HepG2 (cell line): Measurements from ENCODE around the gene CABP2. TPM values are rescaled to one million over a fixed set of nuclear protein-coding genes. Genes with fewer than 3 reads are reported as not detected.

ENCODE experiments used
- ATAC-seq: fragments of 200-7000 bp; cut with Tn5 transposase; 3 replicates; pipeline ENCODE4 v1.9.1; 2020; ENCODE audit warnings: mild to moderate bottlenecking, moderate library complexity
- BruUV-seq: library from RNA; stranded (reverse); fragments of 400-500 nt; replicated peaks from 2 replicates; lab custom pipeline; 2021; lab: Mats Ljungman, UMichigan
- CTCF ChIA-PET: fragments of 300-600 bp; formaldehyde crosslinking; extraction: SDS; loops from one replicate; lab custom pipeline; 2021; ENCODE audit warnings: low total read pairs, inconsistent platforms, low intra/inter-chr PET ratio; lab: Yijun Ruan, JAX
- POLR2A ChIA-PET: fragments of 350-600 bp; sonication (Branson Sonifier 250); formaldehyde crosslinking; loops from one replicate; lab custom pipeline; 2020; ENCODE audit warnings: antibody characterized with exemption, inconsistent platforms; lab: Yijun Ruan, JAX
- DNase-seq: peaks from one replicate; pipeline ENCODE4 v3.0.0-alpha.2; 2015; ENCODE audit warnings: low spot score
- FAIRE-seq: peaks from 3 replicates; lab custom pipeline; 2011; peaks lifted over from hg19 to GRCh38; lab: Jason Lieb, UNC
- H2AFZ ChIP-seq: one replicate; pipeline ENCODE4 v1.6.1; 2011; ENCODE audit warnings: low read length, inconsistent platforms
- H3K27ac ChIP-seq: fragments of 300-600 bp; 3 replicates; pipeline ENCODE4 v1.8.0; 2011; ENCODE audit warnings: mixed run types, mild to moderate bottlenecking, mixed read lengths, low read length, inconsistent platforms; ENCODE audit not compliant: insufficient read depth; ENCODE audit errors: extremely low read length
- H3K27me3 ChIP-seq, 2 experiments: fragments of 200-600 bp in 1 of 2; 2 replicates in 1 of 2; 3 replicates in 1 of 2; pipeline versions ENCODE4 v1.6.0 to v1.8.0; 2011; ENCODE audit warnings: low read length in 2 of 2, mild to moderate bottlenecking in 2 of 2, moderate library complexity in 2 of 2, inconsistent platforms in 1 of 2; ENCODE audit not compliant: insufficient read depth in 2 of 2, control insufficient read depth in 1 of 2
- H3K36me3 ChIP-seq, 2 experiments: fragments of 200-600 bp in 1 of 2; replicated peaks in 1 of 2; 2 replicates in 1 of 2; 3 replicates in 1 of 2; pipeline versions ENCODE4 v1.5.1 to v1.8.0; 2011; ENCODE audit warnings: low read length in 2 of 2, inconsistent platforms in 1 of 2; ENCODE audit not compliant: insufficient read depth in 2 of 2, control insufficient read depth in 1 of 2
- H3K4me1 ChIP-seq: 2 replicates; pipeline ENCODE4 v1.5.1; 2012; ENCODE audit warnings: low read length, inconsistent platforms; ENCODE audit not compliant: insufficient read depth
- H3K4me2 ChIP-seq: 2 replicates; pipeline ENCODE4 v1.6.0; 2011; ENCODE audit warnings: low read depth, low read length, inconsistent platforms
- H3K4me3 ChIP-seq, 3 experiments: fragments of 200-600 bp in 1 of 3; sonication (generic), shearing (Covaris generic) in 1 of 3; replicated peaks in 1 of 3; 2 replicates each; pipeline ENCODE4 v1.5.1; 2011 to 2016; ENCODE audit warnings: low read length in 3 of 3, inconsistent platforms in 2 of 3, low read depth in 2 of 3, mild to moderate bottlenecking in 2 of 3, control low read depth in 1 of 3, mixed read lengths in 1 of 3; ENCODE audit not compliant: insufficient read depth in 1 of 3
- H3K79me2 ChIP-seq: one replicate; pipeline ENCODE4 v1.6.1; 2011; ENCODE audit warnings: low read length, inconsistent platforms; ENCODE audit not compliant: insufficient read depth
- H3K9ac ChIP-seq: 2 replicates; pipeline ENCODE4 v1.6.0; 2011; ENCODE audit warnings: mild to moderate bottlenecking, low read depth, low read length, inconsistent platforms; ENCODE audit not compliant: insufficient read depth
- H3K9me3 ChIP-seq: 2 replicates; pipeline ENCODE4 v1.5.1; 2012; ENCODE audit warnings: mild to moderate bottlenecking, low read length
- H4K20me1 ChIP-seq: 2 replicates; pipeline ENCODE4 v1.6.0; 2011; ENCODE audit warnings: inconsistent platforms, mild to moderate bottlenecking, low read length, moderate library complexity; ENCODE audit not compliant: insufficient read depth
- MBD4 ChIP-seq: IDR thresholded peaks from 2 replicates; pipeline ENCODE4 v1.6.1; 2012; ENCODE audit warnings: low read length, inconsistent platforms, borderline replicate concordance
- MED1 ChIP-seq: sonication (generic); formaldehyde crosslinking; IDR thresholded peaks from 2 replicates; pipeline ENCODE4 v1.4.0; 2020; ENCODE audit warnings: missing genetic modification reagents
- NKX3-1 ChIP-seq: sonication (generic); formaldehyde crosslinking; IDR thresholded peaks from 2 replicates; pipeline ENCODE4 v1.5.0; 2020; ENCODE audit warnings: missing genetic modification reagents
- POLR2AphosphoS5 ChIP-seq: IDR thresholded peaks from 2 replicates; pipeline ENCODE4 v1.6.1; 2012; ENCODE audit warnings: low read depth, low read length
- POLR2G ChIP-seq: fragments of 200-400 bp; formaldehyde crosslinking; IDR thresholded peaks from 2 replicates; pipeline ENCODE4 v1.6.1; 2018; ENCODE audit warnings: mild to moderate bottlenecking, low read depth, low read length, moderate library complexity
- RBFOX2 ChIP-seq: fragments of 200-400 bp; formaldehyde crosslinking; IDR thresholded peaks from 2 replicates; pipeline ENCODE4 v1.6.1; 2017; ENCODE audit warnings: low read depth, mild to moderate bottlenecking, low read length
- RFX5 ChIP-seq: IDR thresholded peaks from 2 replicates; pipeline ENCODE4 v1.6.1; 2011; ENCODE audit warnings: low read depth, low read length, improper control_type of control experiment
- ZFP62 ChIP-seq: sonication (generic); formaldehyde crosslinking; IDR thresholded peaks from 2 replicates; pipeline ENCODE4 v1.4.0; 2020; ENCODE audit warnings: missing genetic modification reagents
- ZNF431 ChIP-seq: sonication (generic); formaldehyde crosslinking; IDR thresholded peaks from 2 replicates; pipeline ENCODE4 v1.9.0; 2022; ENCODE audit warnings: missing genetic modification reagents, low read depth, mild to moderate bottlenecking, borderline replicate concordance
- ZNF441 ChIP-seq: sonication (generic); formaldehyde crosslinking; IDR thresholded peaks from 2 replicates; pipeline ENCODE4 v1.7.0; 2021; ENCODE audit warnings: missing genetic modification reagents, borderline replicate concordance
- ZNF607 ChIP-seq: sonication (generic); formaldehyde crosslinking; IDR thresholded peaks from 2 replicates; pipeline ENCODE4 v1.5.1; 2020; ENCODE audit warnings: missing genetic modification reagents, mild to moderate bottlenecking, borderline replicate concordance
- WGBS: methylation state at CpG from one replicate; pipeline ENCODE4 v1.1.6; 2017; ENCODE audit warnings: low lambda C conversion rate; 5-methylcytosine and 5-hydroxymethylcytosine counted together
- in situ Hi-C: cut with HindIII; loops from 2 replicates; pipeline ENCODE4 v1.10.0; 2017; ENCODE audit warnings: low pct_unique_long_range_greater_than_20kb; ENCODE audit not compliant: extremely low pct_ligation_motif_present
- intact Hi-C: fragments of 100-400 bp; cut with micrococcal nuclease; formaldehyde crosslinking; loops from one replicate; pipeline ENCODE4 v1.10.0; 2022; ENCODE audit not compliant: unreplicated experiment
- polyA plus RNA-seq, 8 experiments: library from polyadenylated mRNA; depleted of rRNA in 3 of 8; stranded (reverse) in 7 of 8; unstranded in 1 of 8; fragments of >200 nt; fragmentation: Illumina TruSeq in 4 of 8; extraction: Trizol in 4 of 8; gene quantifications; 2 replicates each; pipeline versions ENCODE4 v1.2.1 to v1.2.3, GENCODE V29; 2011 to 2016; ENCODE audit warnings: low read depth in 4 of 8, missing spikeins in 1 of 8, mixed read lengths in 1 of 8; ENCODE audit not compliant: insufficient read depth in 1 of 8
- total RNA-seq, 5 experiments: library from RNA; depleted of rRNA; stranded (reverse); fragments of >200 nt; fragmentation: Illumina TruSeq; extraction: Trizol; gene quantifications; 2 replicates each; pipeline ENCODE4 v1.2.3, GENCODE V29; 2016; ENCODE audit warnings: low read depth in 1 of 5
- TF ChIP-seq, protein P1 (sequence below): IDR thresholded peaks from 2 replicates; pipeline ENCODE4 v1.6.1; 2016; ENCODE audit warnings: missing biosample characterization, missing genetic modification reagents, low read depth
- TF ChIP-seq, protein P2 (sequence below): IDR thresholded peaks from 2 replicates; pipeline ENCODE4 v1.6.1; 2016; ENCODE audit warnings: low read depth

CABP2 gene
- total and polyA plus RNA-seq, 2 of the 13 experiments (the other 11 are each of a cell fraction or from before 2014, with no cell fraction given), result not detected

DNA sequence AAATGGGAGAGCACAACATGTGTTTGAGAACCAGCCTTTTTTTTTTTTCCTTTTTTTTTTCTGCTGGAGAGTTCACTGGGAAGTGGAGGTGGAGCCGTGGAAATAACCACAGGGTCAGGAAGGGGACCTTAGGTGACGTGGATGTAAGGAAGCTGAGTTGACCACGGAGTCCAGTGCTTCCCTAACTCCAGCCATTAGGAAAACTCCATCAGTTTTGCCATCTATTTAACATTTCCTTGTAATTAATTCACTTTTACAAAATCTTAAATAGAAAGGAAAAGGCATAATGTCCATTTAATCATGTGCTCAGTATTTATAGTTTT lies 13.3 kb downstream of the CABP2 start:
- CTCF ChIA-PET, result no interaction called here
- Histone ChIP-seq H3K27me3 (no peaks in the 10 kb centered on the region), H3K36me3 (no peaks in the 10 kb centered on the region), H3K9me3 (no peaks in the 10 kb centered on the region), H3K4me3 (no peak overlapping the region), H3K9ac (no peak overlapping the region), H3K79me2 (peaks cover 10% of the 10 kb centered on the region)
- no peak for TF ChIP-seq MBD4
- no peak for TF ChIP-seq ZNF607 (CRISPR knock-in tag)
- TF ChIP-seq, protein P1, sequence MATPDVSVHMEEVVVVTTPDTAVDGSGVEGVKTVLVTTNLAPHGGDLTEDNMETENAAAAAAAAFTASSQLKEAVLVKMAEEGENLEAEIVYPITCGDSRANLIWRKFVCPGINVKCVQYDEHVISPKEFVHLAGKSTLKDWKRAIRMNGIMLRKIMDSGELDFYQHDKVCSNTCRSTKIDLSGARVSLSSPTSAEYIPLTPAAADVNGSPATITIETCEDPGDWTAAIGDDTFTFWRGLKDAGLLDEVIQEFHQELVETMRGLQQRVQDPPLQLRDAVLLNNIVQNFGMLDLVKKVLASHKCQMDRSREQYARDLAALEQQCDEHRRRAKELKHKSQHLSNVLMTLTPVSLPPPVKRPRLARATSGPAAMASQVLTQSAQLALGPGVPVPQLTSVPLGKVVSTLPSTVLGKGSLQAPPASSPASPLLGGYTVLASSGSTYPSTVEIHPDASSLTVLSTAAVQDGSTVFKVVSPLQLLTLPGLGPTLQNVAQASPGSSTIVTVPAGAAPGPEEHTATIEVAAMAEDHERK (CRISPR knock-in tag), result no peak
- no peak for TF ChIP-seq RFX5
- TF ChIP-seq ZFP62 (CRISPR knock-in tag), result no peak
- TF ChIP-seq ZNF431 (CRISPR knock-in tag), result no peak
- no peak for TF ChIP-seq MED1 (CRISPR knock-in tag)
- no peak for TF ChIP-seq POLR2G
- TF ChIP-seq NKX3-1 (CRISPR knock-in tag), result no peak
- TF ChIP-seq ZNF441 (CRISPR knock-in tag), result no peak
- TF ChIP-seq, protein P2, sequence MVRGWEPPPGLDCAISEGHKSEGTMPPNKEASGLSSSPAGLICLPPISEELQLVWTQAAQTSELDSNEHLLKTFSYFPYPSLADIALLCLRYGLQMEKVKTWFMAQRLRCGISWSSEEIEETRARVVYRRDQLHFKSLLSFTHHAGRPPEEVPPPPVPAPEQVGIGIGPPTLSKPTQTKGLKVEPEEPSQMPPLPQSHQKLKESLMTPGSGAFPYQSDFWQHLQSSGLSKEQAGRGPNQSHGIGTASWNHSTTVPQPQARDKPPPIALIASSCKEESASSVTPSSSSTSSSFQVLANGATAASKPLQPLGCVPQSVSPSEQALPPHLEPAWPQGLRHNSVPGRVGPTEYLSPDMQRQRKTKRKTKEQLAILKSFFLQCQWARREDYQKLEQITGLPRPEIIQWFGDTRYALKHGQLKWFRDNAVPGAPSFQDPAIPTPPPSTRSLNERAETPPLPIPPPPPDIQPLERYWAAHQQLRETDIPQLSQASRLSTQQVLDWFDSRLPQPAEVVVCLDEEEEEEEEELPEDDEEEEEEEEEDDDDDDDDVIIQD (CRISPR knock-in tag), result no peak
- TF ChIP-seq POLR2AphosphoS5, result no peak
- TF ChIP-seq RBFOX2, result no peak
- TF ChIP-seq, all 625 proteins: peak for 0
- H3K4me1 ChIP-seq, result peaks cover 49% of the 10 kb centered on the region
- FAIRE-seq (no peak), DNase-seq (no peak), ATAC-seq (no peak)
- H3K27ac ChIP-seq, result no peak overlapping the region
- in situ Hi-C loops (no loop called here), intact Hi-C loops (no loop called here)
- H2AFZ ChIP-seq, result no peak overlapping the region
- H3K4me2 ChIP-seq, result no peak overlapping the region
- H4K20me1 ChIP-seq, result no peaks in the 10 kb centered on the region
- POLR2A ChIA-PET, result no interaction called here
- WGBS, result 21% methylated on average over 3 of the region's 3 CpGs
- BruUV-seq, result no TSS peak
